Uterus (tissue), 4 donors: Measurements from ENCODE around the gene PLOD3. TPM values are rescaled to one million over a fixed set of nuclear protein-coding genes. Genes with fewer than 3 reads are reported as not detected.

Experiments used
- DNase-seq, 2 donors: peaks; one replicate each; pipeline ENCODE4 v3.0.0-alpha.2; 2019 to 2020
- H3K27ac ChIP-seq, 2 donors: fragments of 200-600 bp; sonication (generic); 1 replicate in 1 of 2; 2 replicates in 1 of 2; pipeline ENCODE4 v1.5.1; 2016 to 2018
- H3K27me3 ChIP-seq, 2 donors: fragments of 200-600 bp; sonication (generic); one replicate each; pipeline ENCODE4 v1.5.1; 2018 to 2019; ENCODE audit warnings: control low read depth in 1 of 2
- H3K36me3 ChIP-seq, 2 donors: fragments of 200-600 bp; sonication (generic); one replicate each; pipeline ENCODE4 v1.5.1; 2019; ENCODE audit warnings: control low read depth in 1 of 2
- H3K4me1 ChIP-seq, 2 donors: fragments of 200-600 bp; sonication (generic); one replicate each; pipeline ENCODE4 v1.5.1; 2018 to 2019; ENCODE audit warnings: control low read depth in 1 of 2
- H3K4me3 ChIP-seq, 2 donors: fragments of 200-600 bp; sonication (generic); 1 replicate in 1 of 2; 2 replicates in 1 of 2; pipeline ENCODE4 v1.5.1; 2018 to 2019; ENCODE audit warnings: mild to moderate bottlenecking in 1 of 2
- H3K9me3 ChIP-seq, 2 donors: fragments of 200-600 bp; sonication (generic); one replicate each; pipeline ENCODE4 v1.5.1; 2019; ENCODE audit warnings: control low read depth in 1 of 2
- POLR2A ChIP-seq, 2 donors: fragments of 450-650 bp; IDR thresholded peaks; one replicate each; pipeline ENCODE4 v1.6.1; 2016; ENCODE audit warnings: antibody characterized with exemption in 2 of 2, mild to moderate bottlenecking in 1 of 2, moderate library complexity in 1 of 2
- intact Hi-C: fragments of 100-400 bp; cut with DNase I; formaldehyde crosslinking; loops from one replicate; pipeline ENCODE4 v1.15.1; 2023; ENCODE audit warnings: low total_unique reads
- total RNA-seq, 4 donors: library from RNA; depleted of rRNA in 3 of 4; stranded (reverse); fragments of >200 nt in 3 of 4; gene quantifications; one replicate each; pipeline versions ENCODE4 v1.1.0 to v1.2.4, GENCODE V29; 2014 to 2023
- TF ChIP-seq, protein P1 (sequence below), 4 experiments: fragments of 200-600 bp in 2 of 4; fragments of 450-650 bp in 2 of 4; sonication (generic) in 2 of 4; IDR thresholded peaks; one replicate each; pipeline ENCODE4 v1.5.1; 2016 to 2019; ENCODE audit warnings: antibody characterized with exemption in 4 of 4, mild to moderate bottlenecking in 2 of 4, moderate library complexity in 1 of 4
- donor health status: DM: yes; HTN: yes; CAD: no.

The PLOD3 gene
- total RNA-seq, 4 donors from 2014 or later: 29.2 to 75.4 (median 34.1) TPM

DNA sequence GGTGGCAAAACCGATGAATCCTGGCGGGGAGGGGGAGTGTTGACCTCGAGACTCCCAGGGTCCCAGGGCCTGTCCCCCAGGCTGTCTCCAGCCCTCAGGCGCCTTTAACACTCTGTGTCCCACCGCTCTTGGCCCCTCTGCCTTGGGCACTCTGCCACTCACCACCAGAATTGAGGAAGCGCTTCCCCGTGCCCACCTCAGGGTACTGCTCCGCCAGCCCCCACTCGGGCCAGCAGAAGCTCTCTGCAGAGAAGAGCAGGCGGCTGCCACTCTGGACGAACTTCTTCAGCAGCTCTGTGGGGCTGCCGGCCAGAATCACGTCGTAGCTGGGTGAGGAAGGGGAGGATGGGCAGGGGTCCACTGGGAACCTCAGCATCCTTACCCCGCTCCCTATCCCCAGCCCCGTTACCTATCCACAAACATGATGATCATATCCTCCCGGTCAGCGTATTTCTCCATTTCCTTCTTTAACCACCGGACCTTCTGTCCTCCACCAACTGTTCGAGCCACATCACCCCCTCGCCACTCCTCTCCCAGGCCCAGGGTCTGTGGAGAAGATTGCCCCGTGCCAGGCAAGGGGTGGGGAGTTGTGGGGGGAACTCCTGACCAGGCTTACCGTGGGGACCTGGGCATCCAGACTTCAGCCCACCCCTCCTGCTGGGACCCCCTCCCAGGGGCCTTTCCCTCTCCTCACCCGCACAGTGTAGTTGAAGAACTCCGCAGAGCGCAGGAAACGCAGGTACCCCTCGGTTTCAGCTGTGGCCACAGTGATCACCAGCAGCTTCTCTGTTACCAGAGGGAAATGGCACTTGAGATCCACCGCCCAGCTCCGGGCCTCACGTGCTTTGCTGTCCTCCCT lies 1.2 kb downstream of the PLOD3 start:
- Histone ChIP-seq H3K4me1 (peaks cover 0 to 12% of the 10 kb centered on the region in 2 donors), H3K27ac (peak overlapping the region in 1 of 2 donors; percentile 93), H3K9me3 (no peaks in the 10 kb centered on the region), H3K36me3 (no peaks in the 10 kb centered on the region), H3K27me3 (no peaks in the 10 kb centered on the region), H3K4me3 (peak overlapping the region; percentile 68 to 72)
- intact Hi-C loops: no loop called here
- no peak for TF ChIP-seq POLR2A (IDR thresholded peaks at IDR 0.05)
- TF ChIP-seq, protein P1, sequence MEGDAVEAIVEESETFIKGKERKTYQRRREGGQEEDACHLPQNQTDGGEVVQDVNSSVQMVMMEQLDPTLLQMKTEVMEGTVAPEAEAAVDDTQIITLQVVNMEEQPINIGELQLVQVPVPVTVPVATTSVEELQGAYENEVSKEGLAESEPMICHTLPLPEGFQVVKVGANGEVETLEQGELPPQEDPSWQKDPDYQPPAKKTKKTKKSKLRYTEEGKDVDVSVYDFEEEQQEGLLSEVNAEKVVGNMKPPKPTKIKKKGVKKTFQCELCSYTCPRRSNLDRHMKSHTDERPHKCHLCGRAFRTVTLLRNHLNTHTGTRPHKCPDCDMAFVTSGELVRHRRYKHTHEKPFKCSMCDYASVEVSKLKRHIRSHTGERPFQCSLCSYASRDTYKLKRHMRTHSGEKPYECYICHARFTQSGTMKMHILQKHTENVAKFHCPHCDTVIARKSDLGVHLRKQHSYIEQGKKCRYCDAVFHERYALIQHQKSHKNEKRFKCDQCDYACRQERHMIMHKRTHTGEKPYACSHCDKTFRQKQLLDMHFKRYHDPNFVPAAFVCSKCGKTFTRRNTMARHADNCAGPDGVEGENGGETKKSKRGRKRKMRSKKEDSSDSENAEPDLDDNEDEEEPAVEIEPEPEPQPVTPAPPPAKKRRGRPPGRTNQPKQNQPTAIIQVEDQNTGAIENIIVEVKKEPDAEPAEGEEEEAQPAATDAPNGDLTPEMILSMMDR (IDR thresholded peaks at IDR 0.05): no peak
- DNase-seq: no peak

DNA sequence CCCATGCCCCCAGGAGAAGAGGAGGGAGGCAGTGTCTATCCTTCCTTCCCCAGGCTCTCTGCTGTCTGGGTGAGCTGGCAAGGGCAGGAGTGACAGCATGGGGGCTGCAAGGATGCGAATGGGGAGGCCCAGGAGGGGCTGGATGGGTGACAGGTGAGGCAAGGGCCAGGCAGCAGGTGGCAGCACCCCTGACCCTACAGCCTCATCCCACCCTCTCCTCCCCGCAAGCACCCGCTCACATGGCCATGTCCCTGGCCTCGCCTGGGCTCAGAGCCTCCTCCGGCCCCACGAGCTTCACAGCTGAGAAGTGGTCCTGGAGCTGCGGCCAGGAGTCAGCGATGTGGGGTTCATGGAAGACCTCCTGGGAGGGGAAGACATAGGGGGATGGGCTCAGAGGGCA lies 5.4 kb downstream of the PLOD3 start:
- no peaks in the 10 kb centered on the region for H3K27me3 ChIP-seq
- no peak for DNase-seq
- no peak for TF ChIP-seq POLR2A (IDR thresholded peaks at IDR 0.05)
- TF ChIP-seq, protein P1 (IDR thresholded peaks at IDR 0.05): no peak
- H3K4me3 ChIP-seq: no peak overlapping the region
- no peaks in the 10 kb centered on the region for H3K9me3 ChIP-seq
- no peak overlapping the region for H3K27ac ChIP-seq
- intact Hi-C loops: no loop called here
- no peaks in the 10 kb centered on the region for H3K36me3 ChIP-seq
- H3K4me1 ChIP-seq: peaks cover 0 to 3% of the 10 kb centered on the region in 2 donors

DNA sequence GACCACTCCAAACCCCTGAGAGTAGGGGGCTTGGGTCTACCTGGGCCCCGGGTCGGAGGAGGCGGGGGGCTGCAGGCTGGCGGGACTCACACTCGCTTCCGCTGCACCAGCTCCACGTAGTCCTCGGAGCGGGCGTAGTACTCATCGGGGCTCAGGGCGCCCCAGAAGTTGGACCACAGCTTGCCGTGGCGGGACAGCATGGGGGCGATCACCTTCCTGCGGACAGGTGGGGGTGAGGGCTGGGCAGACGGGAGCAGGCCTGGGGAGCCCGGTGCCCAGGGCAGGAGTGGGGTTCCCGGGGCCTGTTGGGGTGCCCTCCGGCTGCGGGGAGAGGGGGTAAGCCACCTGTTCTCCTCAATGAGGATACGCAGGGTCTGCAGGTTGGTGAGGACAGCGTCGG lies 5.9 kb downstream of the PLOD3 start:
- H3K36me3 ChIP-seq: no peaks in the 10 kb centered on the region
- H3K9me3 ChIP-seq: no peaks in the 10 kb centered on the region
- no peak for DNase-seq
- H3K4me3 ChIP-seq: no peak overlapping the region
- no peak overlapping the region for H3K27ac ChIP-seq
- intact Hi-C loops: no loop called here
- no peak for TF ChIP-seq POLR2A (IDR thresholded peaks at IDR 0.05)
- TF ChIP-seq, protein P1 (IDR thresholded peaks at IDR 0.05): no peak
- no peaks in the 10 kb centered on the region for H3K27me3 ChIP-seq
- H3K4me1 ChIP-seq: peaks cover 0 to 1% of the 10 kb centered on the region in 2 donors

DNA sequence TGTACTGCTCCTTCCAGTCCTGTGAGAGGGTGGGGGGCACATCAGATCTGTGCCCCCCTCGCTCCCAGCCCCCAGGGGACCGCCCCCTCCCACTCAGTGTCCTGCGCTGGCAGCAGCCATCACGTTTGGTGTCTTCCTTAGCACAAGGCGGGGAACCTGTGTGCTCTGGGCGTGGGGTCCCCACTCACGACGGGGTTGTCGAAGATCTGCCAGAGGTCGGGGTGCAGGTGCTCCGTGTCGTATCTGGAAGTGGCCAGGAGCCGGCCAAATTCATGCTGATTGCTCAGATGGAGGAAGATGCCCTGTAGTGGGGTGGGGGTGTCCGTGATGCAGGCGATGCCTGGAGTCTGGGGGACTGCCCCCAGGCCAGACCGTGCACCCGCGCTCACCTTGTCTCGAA lies 7.2 kb downstream of the PLOD3 start:
- Histone ChIP-seq H3K36me3 (no peaks in the 10 kb centered on the region), H3K9me3 (no peaks in the 10 kb centered on the region), H3K4me1 (no peaks in the 10 kb centered on the region), H3K27ac (no peak overlapping the region), H3K4me3 (no peak overlapping the region), H3K27me3 (no peaks in the 10 kb centered on the region)
- no peak for DNase-seq
- TF ChIP-seq POLR2A (IDR thresholded peaks at IDR 0.05): no peak
- TF ChIP-seq, protein P1 (IDR thresholded peaks at IDR 0.05): no peak
- intact Hi-C loops: no loop called here

- no peaks in the 10 kb centered on the region for H3K36me3 ChIP-seq
- no peak overlapping the region for H3K27ac ChIP-seq
- H3K27me3 ChIP-seq: no peaks in the 10 kb centered on the region
Measured at GRCh38 chr7:101208794-101209193, 8.6 kb downstream of the PLOD3 start.

More at GRCh38 chr7:101208794-101209193, 8.6 kb downstream of the PLOD3 start:
- DNase-seq: no peak
- H3K4me1 ChIP-seq: no peaks in the 10 kb centered on the region
- intact Hi-C loops: no loop called here
- no peak overlapping the region for H3K4me3 ChIP-seq
- no peaks in the 10 kb centered on the region for H3K9me3 ChIP-seq
- TF ChIP-seq, protein P1 (IDR thresholded peaks at IDR 0.05): no peak
- TF ChIP-seq POLR2A (IDR thresholded peaks at IDR 0.05): no peak
